Pancreas (tissue), 10 donors: ENCODE measurements around the gene EGFLAM. TPM values are rescaled to one million over a fixed set of nuclear protein-coding genes. Genes with fewer than 3 reads are reported as not detected.
"Not testable (repeated sequence)": the region's sequence is repeated elsewhere in the genome, so short reads cannot be mapped to it uniquely, and the experiment has no call there.

Experiments
- ATAC-seq, 4 donors: fragments of 200-7000 bp; cut with Tn5 transposase; one replicate each; pipeline versions ENCODE4 v1.8.0 to v1.9.1; 2020; ENCODE audit warnings: mild to moderate bottlenecking in 4 of 4, moderate library complexity in 4 of 4
- DNase-seq, 6 donors: peaks; one replicate each; pipeline ENCODE4 v3.0.0-alpha.2; 2020
- FAIRE-seq: peaks from 2 replicates; lab custom pipeline; 2012; peaks lifted over from hg19 to GRCh38; lab: Jason Lieb, UNC
- H3K27ac ChIP-seq, 4 donors: fragments of 200-600 bp; sonication (generic); 1 replicate in 3 of 4; 2 replicates in 1 of 4; pipeline versions ENCODE4 v1.5.0 to v1.8.0; 2020
- H3K27me3 ChIP-seq, 4 donors: fragments of 200-600 bp; one replicate each; pipeline ENCODE4 v1.8.0; 2021
- H3K36me3 ChIP-seq, 3 donors: fragments of 200-600 bp; sonication (generic) in 1 of 3; one replicate each; pipeline versions ENCODE4 v1.5.0 to v1.8.0; 2020 to 2021
- H3K4me1 ChIP-seq, 3 donors: fragments of 200-600 bp; one replicate each; pipeline ENCODE4 v1.8.0; 2021
- H3K4me3 ChIP-seq, 4 donors: fragments of 200-600 bp; sonication (generic) in 2 of 4; one replicate each; pipeline versions ENCODE4 v1.5.0 to v1.8.0; 2020 to 2021
- H3K9me3 ChIP-seq, 4 donors: fragments of 200-600 bp; one replicate each; pipeline ENCODE4 v1.8.0; 2021
- WGBS, 2 donors: extraction: QIAGEN DNeasy Blood & Tissue Kit; methylation state at CpG; one replicate each; pipeline ENCODE4 v1.1.7; 2013; 5-methylcytosine and 5-hydroxymethylcytosine counted together
- intact Hi-C, 3 donors: fragments of 100-400 bp; cut with DNase I; formaldehyde crosslinking; loops; one replicate each; pipeline versions ENCODE4 v1.11.1 to v1.14.2; 2022
- polyA plus RNA-seq, 2 donors: library from polyadenylated mRNA; stranded (reverse); fragments of 200-250 nt; gene quantifications; one replicate each; pipeline ENCODE4 v1.2.3, GENCODE V29; 2013
- total RNA-seq, 6 donors: library from RNA; stranded (reverse); fragmentation: NEBNext Ultra II Directional in 4 of 6; extraction: Animal tissue kit (Norgen Biotek cat#: 25700) in 4 of 6; gene quantifications; one replicate each; pipeline versions ENCODE4 v1.2.1 to v1.2.4, GENCODE V29; 2021 to 2023
- TF ChIP-seq, protein P1 (sequence below), 4 donors: fragments of 200-600 bp; sonication (generic) in 3 of 4; IDR thresholded peaks; one replicate each; pipeline versions ENCODE4 v1.5.0 to v1.8.0; 2021; ENCODE audit warnings: antibody characterized with exemption in 4 of 4
- donor health status: healthy with polysubstance abuse.
- donor health status: DM: no; HTN: no; CAD: no; lungs with moderate emphysema.
- donor health status: DM: no; HTN: no; CAD: no.
- donor health status: control.
- donor health status: control.
- donor health status: Bipolar disorder and iron deficiency.
- donor health status: DM: yes; HTN: yes; CAD: no.
- donor health status: DM: no; HTN: no; CAD: no.
- donor health status: DM: no; HTN: no; CAD: no.
- donor health status: DM: yes; HTN: yes; CAD: no.

Gene EGFLAM
- total and polyA plus RNA-seq, 8 donors: 0.73 to 2.4 (median 1.1) TPM

DNA sequence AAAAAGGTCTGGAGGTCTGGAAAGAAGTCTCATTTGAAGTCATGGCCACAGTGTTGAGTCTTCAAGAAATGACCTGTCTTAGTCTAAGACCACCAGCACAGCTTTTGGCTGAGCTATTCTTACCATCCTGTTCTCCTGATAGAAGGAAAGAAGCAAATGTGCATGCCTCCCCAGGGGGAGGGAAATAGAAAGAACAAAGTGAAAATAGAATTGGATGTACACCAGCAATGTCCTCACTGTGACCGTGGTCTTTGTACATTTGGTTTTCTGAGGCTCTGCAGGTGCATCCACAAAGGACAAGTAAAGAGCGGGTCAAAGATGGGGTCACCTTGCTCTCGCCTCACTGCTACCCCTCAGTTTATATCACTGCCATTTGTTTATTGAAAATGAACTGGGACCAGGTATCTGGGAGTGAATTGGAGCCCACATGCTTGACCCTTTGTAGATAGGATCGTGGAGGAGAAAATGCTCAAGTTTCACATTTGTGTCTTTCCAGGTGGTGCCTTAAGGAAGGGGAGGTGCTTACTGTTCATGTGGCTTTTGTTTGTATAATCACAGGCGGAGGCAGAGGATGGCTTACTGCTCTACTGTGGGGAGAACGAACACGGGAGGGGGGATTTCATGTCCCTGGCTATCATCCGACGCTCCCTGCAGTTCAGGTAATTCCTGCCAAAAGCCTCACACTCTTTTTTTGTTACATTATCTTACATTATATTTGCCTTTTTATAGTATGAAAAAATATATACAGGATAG lies 150.3 kb downstream of the EGFLAM start:
- ATAC-seq (no peak), DNase-seq (no peak), FAIRE-seq (no peak)
- 56 to 60% methylated on average over 9 of the region's 9 CpGs for WGBS, 2 donors
- Histone ChIP-seq H3K4me1 (no peaks in the 10 kb centered on the region), H3K27me3 (no peaks in the 10 kb centered on the region), H3K27ac (no peak overlapping the region), H3K9me3 (no peaks in the 10 kb centered on the region), H3K4me3 (no peak overlapping the region), H3K36me3 (no peaks in the 10 kb centered on the region)
- intact Hi-C loops: no loop called here
- TF ChIP-seq, protein P1, sequence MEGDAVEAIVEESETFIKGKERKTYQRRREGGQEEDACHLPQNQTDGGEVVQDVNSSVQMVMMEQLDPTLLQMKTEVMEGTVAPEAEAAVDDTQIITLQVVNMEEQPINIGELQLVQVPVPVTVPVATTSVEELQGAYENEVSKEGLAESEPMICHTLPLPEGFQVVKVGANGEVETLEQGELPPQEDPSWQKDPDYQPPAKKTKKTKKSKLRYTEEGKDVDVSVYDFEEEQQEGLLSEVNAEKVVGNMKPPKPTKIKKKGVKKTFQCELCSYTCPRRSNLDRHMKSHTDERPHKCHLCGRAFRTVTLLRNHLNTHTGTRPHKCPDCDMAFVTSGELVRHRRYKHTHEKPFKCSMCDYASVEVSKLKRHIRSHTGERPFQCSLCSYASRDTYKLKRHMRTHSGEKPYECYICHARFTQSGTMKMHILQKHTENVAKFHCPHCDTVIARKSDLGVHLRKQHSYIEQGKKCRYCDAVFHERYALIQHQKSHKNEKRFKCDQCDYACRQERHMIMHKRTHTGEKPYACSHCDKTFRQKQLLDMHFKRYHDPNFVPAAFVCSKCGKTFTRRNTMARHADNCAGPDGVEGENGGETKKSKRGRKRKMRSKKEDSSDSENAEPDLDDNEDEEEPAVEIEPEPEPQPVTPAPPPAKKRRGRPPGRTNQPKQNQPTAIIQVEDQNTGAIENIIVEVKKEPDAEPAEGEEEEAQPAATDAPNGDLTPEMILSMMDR (IDR thresholded peaks at IDR 0.05): no peak

GRCh38 chr5:38410304-38410990 lies 152.1 kb downstream of the EGFLAM start:
- H3K4me1 ChIP-seq: no peaks in the 10 kb centered on the region
- H3K27ac ChIP-seq: no peak overlapping the region
- H3K4me3 ChIP-seq: no peak overlapping the region
- TF ChIP-seq, protein P1 (IDR thresholded peaks at IDR 0.05): no peak
- H3K36me3 ChIP-seq: no peaks in the 10 kb centered on the region
- no peak for ATAC-seq
- no peak for DNase-seq
- WGBS, 2 donors: 83 to 84% methylated on average over 7 of the region's 7 CpGs
- intact Hi-C loops: no loop called here
- no peaks in the 10 kb centered on the region for H3K9me3 ChIP-seq
- no peaks in the 10 kb centered on the region for H3K27me3 ChIP-seq
- no peak for FAIRE-seq

DNA sequence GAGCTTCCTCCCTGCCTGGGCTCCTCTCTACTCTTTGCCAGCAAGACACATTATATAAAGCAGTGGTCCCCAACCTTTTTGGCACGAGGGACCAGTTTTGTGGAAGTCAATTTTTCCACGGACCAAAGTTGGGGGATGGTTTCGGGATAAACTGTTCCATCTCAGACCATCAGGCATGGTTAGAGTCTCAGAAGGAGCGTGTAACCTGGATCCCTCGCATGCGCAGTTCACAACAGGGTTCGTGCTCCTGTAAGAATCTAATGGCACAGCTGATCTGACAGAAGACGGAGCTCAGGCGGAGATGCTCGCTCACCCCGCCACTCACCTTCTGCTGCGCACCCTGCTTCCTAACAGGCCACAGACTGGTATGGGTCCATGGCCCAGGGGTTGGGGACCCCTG lies 155.3 kb downstream of the EGFLAM start:
- H3K36me3 ChIP-seq: no peaks in the 10 kb centered on the region
- H3K4me1 ChIP-seq: no peaks in the 10 kb centered on the region
- H3K27me3 ChIP-seq: no peaks in the 10 kb centered on the region
- H3K27ac ChIP-seq: no peak overlapping the region
- 83% methylated on average over 12 of the region's 12 CpGs for WGBS, 2 donors
- TF ChIP-seq, protein P1 (IDR thresholded peaks at IDR 0.05): no peak
- no peaks in the 10 kb centered on the region for H3K9me3 ChIP-seq
- no peak for ATAC-seq
- H3K4me3 ChIP-seq: no peak overlapping the region
- intact Hi-C loops: no loop called here
- no peak for FAIRE-seq
- no peak for DNase-seq

GRCh38 chr5:38414348-38414747 lies 156.0 kb downstream of the EGFLAM start:
- Histone ChIP-seq H3K4me3 (no peak overlapping the region), H3K4me1 (no peaks in the 10 kb centered on the region), H3K9me3 (no peaks in the 10 kb centered on the region), H3K27me3 (no peaks in the 10 kb centered on the region), H3K36me3 (no peaks in the 10 kb centered on the region), H3K27ac (no peak overlapping the region)
- WGBS, 2 donors: 85 to 87% methylated on average over 4 of the region's 4 CpGs
- ATAC-seq (no peak), FAIRE-seq (no peak), DNase-seq (no peak)
- TF ChIP-seq, protein P1 (IDR thresholded peaks at IDR 0.05): no peak
- intact Hi-C loops: no loop called here

DNA sequence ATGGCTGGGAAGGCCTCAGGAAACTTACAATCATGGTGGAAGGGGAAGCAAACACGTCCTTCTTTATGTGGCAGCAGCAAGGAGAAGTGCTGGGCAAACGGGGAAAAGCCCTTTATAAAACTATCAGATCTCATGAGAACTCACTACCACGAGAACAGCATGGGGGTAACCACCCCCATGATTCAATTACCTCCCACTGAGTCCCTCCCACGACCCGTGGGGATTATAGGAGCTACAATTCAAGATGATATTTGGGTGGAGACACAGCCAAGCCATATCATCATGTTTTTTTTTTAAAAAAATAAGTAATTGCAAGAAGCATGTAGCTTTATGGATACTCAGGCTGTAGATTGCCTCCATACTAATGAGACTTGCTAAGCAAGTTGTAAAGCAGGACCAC lies 157.4 kb downstream of the EGFLAM start:
- H3K27me3 ChIP-seq, H3K4me3 ChIP-seq, intact Hi-C loops, FAIRE-seq, DNase-seq, H3K36me3 ChIP-seq, H3K4me1 ChIP-seq, H3K27ac ChIP-seq, H3K9me3 ChIP-seq, ATAC-seq: not testable (repeated sequence)
- WGBS, 2 donors: 55 to 58% methylated on average over 5 of the region's 5 CpGs
